Measurements from ENCODE around the gene MAGI1. TPM values are rescaled to one million over a fixed set of nuclear protein-coding genes. Genes with fewer than 3 reads are reported as not detected.

Gene MAGI1
- total RNA-seq, 1 experiment from 2014 or later, result 38.6 TPM

DNA sequence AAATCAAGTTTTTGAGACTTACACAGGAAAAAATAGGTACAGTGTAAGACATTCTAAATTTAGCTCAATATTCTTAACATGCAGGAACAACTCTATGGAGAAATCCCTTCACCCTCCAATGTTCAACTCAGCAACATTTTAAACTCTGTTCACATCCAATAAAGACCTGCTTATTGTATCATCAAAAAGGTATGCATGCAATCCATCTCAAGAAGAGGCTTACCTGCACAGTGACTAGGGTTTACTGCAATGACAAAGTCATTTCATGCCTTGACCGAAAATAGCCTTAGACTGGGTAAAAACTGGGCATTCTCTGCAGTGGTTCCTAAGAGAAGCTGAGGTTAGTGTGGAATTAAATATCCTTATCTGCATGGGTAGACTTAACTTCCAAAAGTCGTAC lies 80.5 kb downstream of the MAGI1 start:
- no TSS peak for BruUV-seq (replicated peaks)

GRCh38 chr3:65955792-65956477 lies 82.8 kb downstream of the MAGI1 start:
- no peak overlapping the region for H2AFZ ChIP-seq (ENCODE audit: low read depth, low read length, poor library complexity, severe bottlenecking)
- no peaks in the 10 kb centered on the region for H3K36me3 ChIP-seq (ENCODE audit: control insufficient read depth in 1 of 2, insufficient read depth in 2 of 2, low read length in 2 of 2)
- peaks cover 17% of the 10 kb centered on the region for H3K79me2 ChIP-seq (ENCODE audit: insufficient read depth, low read length)
- H3K9ac ChIP-seq (ENCODE audit: low read length), result peak overlapping the region; percentile 21
- no peaks in the 10 kb centered on the region for H3K27me3 ChIP-seq (ENCODE audit: insufficient read depth, low read length)
- peak overlapping the region in 1 of 2 experiments; percentile 33; a peak in 2 of 4 replicates for H3K4me3 ChIP-seq (replicated peaks in 1 of 2; ENCODE audit: low read depth in 1 of 2, low read length in 2 of 2)
- peaks cover 92 to 94% of the 10 kb centered on the region in 2 experiments for H3K4me1 ChIP-seq (ENCODE audit: control insufficient read depth in 1 of 2, insufficient read depth in 2 of 2, low read length in 2 of 2)
- ATAC-seq (peak; percentile 75), DNase-seq (ENCODE audit: low read depth, low spot score) (peak; percentile 77)
- ChIA-PET RAD21 (ENCODE audit: low non-redundant PET in 1 of 2, low total read pairs in 2 of 2, uncharacterized antibody in 2 of 2, unreplicated experiment in 2 of 2) (no interaction called here), POLR2A (no interaction called here), CTCF (no interaction called here)
- H3K9me2 ChIP-seq (ENCODE audit: insufficient read depth), result no peaks in the 10 kb centered on the region
- intact Hi-C loops (cut with micrococcal nuclease), result no loop called here
- H3K4me2 ChIP-seq (ENCODE audit: low read length), result peak overlapping the region; percentile 72
- H3K9me3 ChIP-seq (ENCODE audit: control insufficient read depth in 1 of 2, insufficient read depth in 1 of 2, low read depth in 1 of 2, low read length in 2 of 2), result no peaks in the 10 kb centered on the region
- no peaks in the 10 kb centered on the region for H4K20me1 ChIP-seq (ENCODE audit: insufficient read depth)
- no TSS peak for BruUV-seq (replicated peaks)
- peak overlapping the region; percentile 82 for H3K27ac ChIP-seq (ENCODE audit: low read depth, low read length)
- TF ChIP-seq POLR2A (IDR thresholded peaks at IDR 0.05; ENCODE audit: borderline replicate concordance, extremely low read depth, insufficient read depth, insufficient read length) (no peak), CBX3 (IDR thresholded peaks at IDR 0.05; ENCODE audit: low read depth) (peak; percentile 74; the same call in 1 of the 2 replicates), SIN3A (IDR thresholded peaks at IDR 0.05; ENCODE audit: low read depth) (peak; percentile 69; the same call in 1 of the 2 replicates), ZNF274 (IDR thresholded peaks at IDR 0.05; ENCODE audit: low read depth, low read length) (no peak), SRF (IDR thresholded peaks at IDR 0.05; ENCODE audit: low read depth) (peak; percentile 50; the same call in 1 of the 2 replicates), SP1 (IDR thresholded peaks at IDR 0.05; ENCODE audit: low read depth) (peak; percentile 90), ZFX (IDR thresholded peaks at IDR 0.05) (no peak), FOSL1 (IDR thresholded peaks at IDR 0.05; ENCODE audit: low read depth) (peak; percentile 90), YY1 (IDR thresholded peaks at IDR 0.05; ENCODE audit: extremely low read depth, insufficient replicate concordance, low read depth, low read length) (peak; percentile 46), EGR1 (IDR thresholded peaks at IDR 0.05; ENCODE audit: low read depth) (no peak), POLR2AphosphoS5 (IDR thresholded peaks at IDR 0.05; ENCODE audit: low read depth, low read length) (0 out of 2 replicates have a peak, but pooled peaks have one; percentile 23)
- TF ChIP-seq, protein P1, sequence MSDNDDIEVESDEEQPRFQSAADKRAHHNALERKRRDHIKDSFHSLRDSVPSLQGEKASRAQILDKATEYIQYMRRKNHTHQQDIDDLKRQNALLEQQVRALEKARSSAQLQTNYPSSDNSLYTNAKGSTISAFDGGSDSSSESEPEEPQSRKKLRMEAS (IDR thresholded peaks at IDR 0.05), result peak; percentile 53; the same call in 1 of the 2 replicates
- TF ChIP-seq, protein P2, sequence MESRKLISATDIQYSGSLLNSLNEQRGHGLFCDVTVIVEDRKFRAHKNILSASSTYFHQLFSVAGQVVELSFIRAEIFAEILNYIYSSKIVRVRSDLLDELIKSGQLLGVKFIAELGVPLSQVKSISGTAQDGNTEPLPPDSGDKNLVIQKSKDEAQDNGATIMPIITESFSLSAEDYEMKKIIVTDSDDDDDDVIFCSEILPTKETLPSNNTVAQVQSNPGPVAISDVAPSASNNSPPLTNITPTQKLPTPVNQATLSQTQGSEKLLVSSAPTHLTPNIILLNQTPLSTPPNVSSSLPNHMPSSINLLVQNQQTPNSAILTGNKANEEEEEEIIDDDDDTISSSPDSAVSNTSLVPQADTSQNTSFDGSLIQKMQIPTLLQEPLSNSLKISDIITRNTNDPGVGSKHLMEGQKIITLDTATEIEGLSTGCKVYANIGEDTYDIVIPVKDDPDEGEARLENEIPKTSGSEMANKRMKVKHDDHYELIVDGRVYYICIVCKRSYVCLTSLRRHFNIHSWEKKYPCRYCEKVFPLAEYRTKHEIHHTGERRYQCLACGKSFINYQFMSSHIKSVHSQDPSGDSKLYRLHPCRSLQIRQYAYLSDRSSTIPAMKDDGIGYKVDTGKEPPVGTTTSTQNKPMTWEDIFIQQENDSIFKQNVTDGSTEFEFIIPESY (IDR thresholded peaks at IDR 0.05; ENCODE audit: extremely low read depth, insufficient replicate concordance, low read length), result no peak

More for the DNA sequence above, 80.5 kb downstream of the MAGI1 start:
- H4K20me1 ChIP-seq (ENCODE audit: insufficient read depth), result no peaks in the 10 kb centered on the region
- no peak overlapping the region for H2AFZ ChIP-seq (ENCODE audit: low read depth, low read length, poor library complexity, severe bottlenecking)
- peaks cover 20% of the 10 kb centered on the region for H3K79me2 ChIP-seq (ENCODE audit: insufficient read depth, low read length)
- H3K4me2 ChIP-seq (ENCODE audit: low read length), result peak overlapping the region; percentile 54
- H3K27me3 ChIP-seq (ENCODE audit: insufficient read depth, low read length), result no peaks in the 10 kb centered on the region
- RAD21 ChIA-PET (ENCODE audit: low non-redundant PET in 1 of 2, low total read pairs in 2 of 2, uncharacterized antibody in 2 of 2, unreplicated experiment in 2 of 2), result no interaction called here
- no peaks in the 10 kb centered on the region for H3K9me3 ChIP-seq (ENCODE audit: control insufficient read depth in 1 of 2, insufficient read depth in 1 of 2, low read depth in 1 of 2, low read length in 2 of 2)
- DNase-seq (ENCODE audit: low read depth, low spot score), result no peak
- ATAC-seq, result no peak
- H3K9ac ChIP-seq (ENCODE audit: low read length), result no peak overlapping the region
- H3K4me3 ChIP-seq (replicated peaks in 1 of 2; ENCODE audit: low read depth in 1 of 2, low read length in 2 of 2), result no peak overlapping the region
- no peak for TF ChIP-seq CEBPB (IDR thresholded peaks at IDR 0.05; ENCODE audit: low read depth)
- TF ChIP-seq SP1 (IDR thresholded peaks at IDR 0.05; ENCODE audit: low read depth), result peak; percentile 31; the same call in 1 of the 2 replicates
- no peak for TF ChIP-seq ELF1 (IDR thresholded peaks at IDR 0.05; ENCODE audit: borderline replicate concordance, low read depth)
- TF ChIP-seq ZNF274 (IDR thresholded peaks at IDR 0.05; ENCODE audit: low read depth, low read length), result no peak
- TF ChIP-seq FOSL1 (IDR thresholded peaks at IDR 0.05; ENCODE audit: low read depth), result peak; percentile 14; the same call in 1 of the 2 replicates
- TF ChIP-seq, protein P3, sequence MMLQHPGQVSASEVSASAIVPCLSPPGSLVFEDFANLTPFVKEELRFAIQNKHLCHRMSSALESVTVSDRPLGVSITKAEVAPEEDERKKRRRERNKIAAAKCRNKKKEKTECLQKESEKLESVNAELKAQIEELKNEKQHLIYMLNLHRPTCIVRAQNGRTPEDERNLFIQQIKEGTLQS (IDR thresholded peaks at IDR 0.05), result 0 out of 2 replicates have a peak, but pooled peaks have one; percentile 33
- H3K36me3 ChIP-seq (ENCODE audit: control insufficient read depth in 1 of 2, insufficient read depth in 2 of 2, low read length in 2 of 2), result no peaks in the 10 kb centered on the region
- H3K4me1 ChIP-seq (ENCODE audit: control insufficient read depth in 1 of 2, insufficient read depth in 2 of 2, low read length in 2 of 2), result peaks cover 92 to 93% of the 10 kb centered on the region in 2 experiments
- intact Hi-C loops (cut with micrococcal nuclease), result no loop called here
- peak overlapping the region; percentile 82; the same call in 1 of the 2 replicates for H3K27ac ChIP-seq (ENCODE audit: low read depth, low read length)
- POLR2A ChIA-PET, result interaction anchor here (1.3 kb wide), 1 partner anchor 8 kb away, joined by 4 read pairs; no protein-coding TSS in a partner anchor
- CTCF ChIA-PET, result no interaction called here
- H3K9me2 ChIP-seq (ENCODE audit: insufficient read depth), result no peaks in the 10 kb centered on the region
